RPMI7951 (cell line): Measurements from ENCODE around the gene HLA-DQA2. TPM values are rescaled to one million over a fixed set of nuclear protein-coding genes. Genes with fewer than 3 reads are reported as not detected.
"Not testable (repeated sequence)": the region's sequence is repeated elsewhere in the genome, so short reads cannot be mapped to it uniquely, and the experiment has no call there.

ENCODE experiments used
- DNase-seq: peaks from one replicate; pipeline ENCODE4 v3.0.0-alpha.2; 2012; ENCODE audit warnings: low read depth
- total RNA-seq: library from RNA; depleted of rRNA; stranded (reverse); fragments of >200 nt; shearing (Covaris generic); gene quantifications from 2 replicates; pipeline ENCODE4 v1.2.3, GENCODE V29; 2014; rRNA removed

The HLA-DQA2 gene
- total RNA-seq, 1 experiment from 2014 or later, result not detected

DNA sequence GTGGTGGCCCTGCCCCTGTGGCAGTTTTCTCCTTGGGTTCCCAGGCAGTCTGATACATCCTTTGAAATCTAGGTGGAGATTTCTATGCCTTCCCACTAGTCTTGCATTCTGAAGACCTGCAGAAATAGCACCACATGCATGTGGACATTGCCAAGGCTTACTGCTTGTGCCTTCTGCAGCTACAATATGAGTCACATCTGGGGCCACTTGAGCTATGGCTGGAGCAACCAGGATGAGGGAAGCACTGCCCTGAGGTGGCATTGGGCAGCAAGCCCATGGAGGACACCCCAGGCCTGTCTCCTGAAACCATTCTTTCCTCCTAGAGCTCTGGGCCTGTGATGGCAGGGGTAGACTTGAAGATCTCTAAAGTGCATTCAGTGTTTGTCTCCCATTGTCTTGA, 37.8 kb downstream of the HLA-DQA2 start:
- DNase-seq, result no peak

GRCh38 chr6:32782923-32783322, 41.7 kb downstream of the HLA-DQA2 start:
- DNase-seq, result not testable (repeated sequence)

DNA sequence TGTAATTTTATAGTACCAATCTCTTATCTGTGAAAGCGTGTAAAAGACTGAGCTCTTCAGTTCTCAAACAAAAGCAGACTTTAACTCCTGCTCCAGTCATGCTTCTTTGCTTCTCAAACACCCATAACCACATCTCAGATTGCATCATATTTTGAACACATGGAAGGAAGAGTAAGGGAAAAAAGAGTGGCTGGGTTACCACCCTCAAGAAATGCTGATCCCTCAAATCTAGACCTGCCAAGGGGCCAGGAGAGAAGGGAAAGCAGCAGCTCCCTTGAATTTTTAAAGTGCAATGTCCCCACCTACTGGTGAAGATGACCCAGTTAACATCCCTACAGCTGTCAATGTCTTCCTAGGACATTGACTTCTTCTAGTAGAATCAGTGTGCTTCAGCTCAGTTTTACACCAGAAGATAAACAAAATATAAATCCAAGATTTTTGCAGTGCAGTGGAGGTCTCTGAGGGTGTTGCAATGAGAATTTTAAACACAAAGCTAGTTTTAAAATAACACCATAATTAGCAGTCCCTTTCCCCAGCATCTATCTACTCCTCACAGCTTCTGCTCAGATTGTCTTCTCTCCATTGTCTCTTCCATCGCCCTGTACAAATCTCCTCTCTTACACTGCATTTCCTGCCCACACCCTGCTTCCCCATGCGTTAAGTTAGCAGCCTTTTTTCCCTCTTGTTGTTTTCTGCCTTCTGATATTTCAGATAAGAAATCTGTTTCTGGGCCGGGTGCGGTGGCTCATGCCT, 44.8 kb downstream of the HLA-DQA2 start:
- DNase-seq, result peak; percentile 52

DNA sequence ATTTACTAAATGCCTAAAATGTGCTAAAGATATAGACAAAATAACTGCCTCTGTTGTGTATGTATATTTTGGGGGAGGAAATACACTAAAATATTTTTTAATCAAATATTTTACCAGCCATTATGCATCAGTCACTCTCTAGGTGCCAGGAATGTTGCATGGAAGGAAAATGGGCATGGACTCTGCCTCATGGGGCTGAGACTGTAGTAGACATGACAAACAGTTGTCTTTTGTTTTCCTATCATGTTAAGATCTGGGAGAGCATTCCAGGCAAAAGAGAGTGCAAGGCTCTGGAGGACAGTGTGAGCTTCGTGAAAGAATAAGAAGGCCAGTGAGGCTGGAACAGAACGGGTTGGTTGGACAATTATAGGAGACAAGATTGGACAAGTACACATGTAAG, 49.1 kb downstream of the HLA-DQA2 start:
- DNase-seq, result peak; percentile 37

DNA sequence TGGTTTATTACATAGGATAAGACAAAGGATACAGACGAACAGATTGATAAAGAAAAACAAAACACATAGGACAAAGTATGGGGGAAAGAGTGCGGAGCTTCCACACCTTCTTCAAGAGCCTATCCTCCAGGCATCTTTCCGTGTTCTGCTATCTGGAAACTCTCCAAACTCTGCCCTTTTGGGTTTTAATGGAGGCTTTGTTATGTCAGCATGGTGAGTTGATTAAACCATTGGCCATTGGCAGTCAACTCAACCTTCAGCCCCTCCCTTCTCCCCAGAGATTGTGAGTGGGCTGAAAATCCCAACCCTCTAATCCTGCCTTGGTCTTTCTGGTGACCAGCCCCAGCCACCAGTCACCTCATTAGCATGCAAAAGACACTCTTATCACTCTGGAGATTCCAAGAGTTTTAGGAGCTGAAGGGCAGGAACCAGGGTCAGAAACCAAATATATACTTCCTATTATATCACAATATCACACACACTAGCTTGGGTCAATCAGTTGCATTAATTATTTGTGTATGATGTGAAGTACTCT, 51.8 kb downstream of the HLA-DQA2 start:
- DNase-seq, result no peak

DNA sequence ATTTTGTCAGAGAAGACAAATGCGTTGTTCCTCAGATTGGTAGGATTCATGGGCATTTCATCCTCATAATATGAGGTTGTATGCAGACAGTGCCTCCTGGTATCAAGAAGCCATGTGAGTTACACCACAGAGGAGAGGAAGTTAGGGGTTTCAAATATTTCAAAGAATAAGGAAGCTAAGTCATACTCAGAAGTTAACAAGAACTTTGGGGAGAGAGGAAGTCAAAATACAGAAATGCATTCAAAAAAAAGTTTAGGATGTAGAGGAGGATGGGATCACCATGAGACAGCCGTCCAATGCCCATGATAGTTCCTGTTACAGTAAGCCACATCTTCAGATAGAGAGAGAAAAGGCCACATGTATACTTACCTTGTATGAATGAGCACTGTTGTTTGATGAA, 53.3 kb downstream of the HLA-DQA2 start:
- DNase-seq, result no peak

Other genes starting within 250 kb of the HLA-DQA2 start
- not detected in 2 replicates for gene HLA-DRB5, start 211.1 kb upstream of the HLA-DQA2 start, total RNA-seq
- gene HLA-DRB1, start 151.5 kb upstream of the HLA-DQA2 start, total RNA-seq, result 4.7 and 5.5 TPM in 2 replicates
- gene HLA-DQA1, start 104.0 kb upstream of the HLA-DQA2 start, total RNA-seq, result not detected in 2 replicates
- not detected in 2 replicates for gene HLA-DQB1, start 74.7 kb upstream of the HLA-DQA2 start, total RNA-seq
- not detected in 2 replicates for gene HLA-DQB2, start 22.1 kb downstream of the HLA-DQA2 start, total RNA-seq
- 0.10 TPM in 1 of 2 replicates, not detected in the other for gene HLA-DOB, start 75.6 kb downstream of the HLA-DQA2 start, total RNA-seq
- gene TAP2, start 97.3 kb downstream of the HLA-DQA2 start, total RNA-seq, result 15.1 and 18.3 TPM in 2 replicates
- 141 and 189 TPM in 2 replicates for gene PSMB8, start 102.7 kb downstream of the HLA-DQA2 start, total RNA-seq
- 84.7 and 93.7 TPM in 2 replicates for gene TAP1, start 112.3 kb downstream of the HLA-DQA2 start, total RNA-seq
- gene PSMB9, start 112.8 kb downstream of the HLA-DQA2 start, total RNA-seq, result 174 and 201 TPM in 2 replicates
- 2.5 and 3.1 TPM in 2 replicates for gene HLA-DMB, start 199.6 kb downstream of the HLA-DQA2 start, total RNA-seq
- 10.1 and 10.9 TPM in 2 replicates for gene HLA-DMA, start 211.7 kb downstream of the HLA-DQA2 start, total RNA-seq
- 77.5 and 82.1 TPM in 2 replicates for gene BRD2, start 227.2 kb downstream of the HLA-DQA2 start, total RNA-seq